Esophagus muscularis mucosa (tissue), 4 donors: ENCODE results near the gene OTOG. TPM values are rescaled to one million over a fixed set of nuclear protein-coding genes. Genes with fewer than 3 reads are reported as not detected.

Experiments
- DNase-seq: peaks from one replicate; pipeline ENCODE4 v3.0.0-alpha.2; 2017; ENCODE audit errors: extremely low spot score
- H3K27ac ChIP-seq, 4 donors: fragments of 200-600 bp; sonication (generic); replicated peaks in 1 of 4; 1 replicate in 3 of 4; 2 replicates in 1 of 4; pipeline ENCODE4 v1.5.1; 2016 to 2019; ENCODE audit warnings: mild to moderate bottlenecking in 1 of 4
- H3K27me3 ChIP-seq, 4 donors: fragments of 200-600 bp; sonication (generic); one replicate each; pipeline versions ENCODE4 v1.5.1 to v1.6.0; 2016 to 2019
- H3K36me3 ChIP-seq, 4 donors: fragments of 200-600 bp; sonication (generic); one replicate each; pipeline ENCODE4 v1.5.1; 2016 to 2019
- H3K4me1 ChIP-seq, 4 donors: fragments of 200-600 bp; sonication (generic); one replicate each; pipeline ENCODE4 v1.5.1; 2016 to 2019
- H3K4me3 ChIP-seq, 4 donors: fragments of 200-600 bp; sonication (generic); 1 replicate in 2 of 4; 2 replicates in 2 of 4; pipeline ENCODE4 v1.5.1; 2016 to 2019; ENCODE audit warnings: mild to moderate bottlenecking in 4 of 4, moderate library complexity in 1 of 4
- H3K9me3 ChIP-seq, 4 donors: fragments of 200-600 bp; sonication (generic); 1 replicate in 3 of 4; 2 replicates in 1 of 4; pipeline ENCODE4 v1.5.1; 2016 to 2019
- EP300 ChIP-seq: sonication (generic); formaldehyde crosslinking; IDR thresholded peaks from one replicate; pipeline ENCODE4 v1.6.1; 2017; ENCODE audit warnings: antibody characterized with exemption
- POLR2A ChIP-seq: fragments of 450-650 bp; IDR thresholded peaks from one replicate; pipeline ENCODE4 v1.6.1; 2017; ENCODE audit warnings: antibody characterized with exemption, moderate library complexity, mild to moderate bottlenecking, low read depth
- POLR2AphosphoS5 ChIP-seq, 2 donors: sonication (generic); formaldehyde crosslinking; IDR thresholded peaks; one replicate each; pipeline ENCODE4 v1.6.1; 2017; ENCODE audit warnings: antibody characterized with exemption in 2 of 2
- WGBS: methylation state at CpG from one replicate; pipeline ENCODE4 v1.1.5; 2018; 5-methylcytosine and 5-hydroxymethylcytosine counted together
- intact Hi-C: fragments of 100-400 bp; cut with DNase I; formaldehyde crosslinking; loops from one replicate; pipeline ENCODE4 v1.15.1; 2023
- total RNA-seq, 4 donors: library from RNA; depleted of rRNA; stranded (reverse); fragments of >200 nt; gene quantifications; one replicate each; pipeline versions ENCODE4 v1.1.0 to v1.2.1, GENCODE V29; 2016
- TF ChIP-seq, protein P1 (sequence below), 3 experiments: fragments of 200-600 bp in 2 of 3; fragments of 450-650 bp in 1 of 3; sonication (generic) in 2 of 3; IDR thresholded peaks; one replicate each; pipeline ENCODE4 v1.5.1; 2017 to 2019; ENCODE audit warnings: antibody characterized with exemption in 3 of 3, mild to moderate bottlenecking in 2 of 3, moderate library complexity in 1 of 3

OTOG gene
- total RNA-seq, 4 donors from 2014 or later: not detected

DNA sequence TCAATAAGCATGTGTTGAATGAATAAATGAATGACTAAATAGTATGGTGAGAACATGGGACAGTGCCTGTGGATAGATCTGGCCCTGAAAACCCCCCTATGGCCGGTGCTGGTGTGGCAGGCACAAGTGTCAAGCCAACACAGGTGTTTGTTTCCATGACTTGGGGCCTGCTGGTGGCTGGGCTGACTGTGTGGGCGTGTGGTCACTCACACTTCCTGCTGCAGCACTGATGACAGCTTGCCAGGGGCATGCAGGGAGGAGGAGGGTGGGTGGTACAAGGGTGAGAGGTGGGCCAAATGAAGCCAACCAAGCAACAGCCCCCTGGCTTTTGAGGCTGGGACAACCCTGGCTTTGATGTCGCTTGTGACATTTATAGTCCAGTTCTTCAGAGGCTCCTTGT lies 40.1 kb upstream of the OTOG start:
- H3K27ac ChIP-seq: no peak overlapping the region
- no peaks in the 10 kb centered on the region for H3K9me3 ChIP-seq
- peaks cover 17 to 20% (median 18%) of the 10 kb centered on the region in 4 donors for H3K4me1 ChIP-seq
- TF ChIP-seq POLR2A (no peak), POLR2AphosphoS5 (IDR thresholded peaks at IDR 0.05) (no peak), EP300 (no peak)
- TF ChIP-seq, protein P1, sequence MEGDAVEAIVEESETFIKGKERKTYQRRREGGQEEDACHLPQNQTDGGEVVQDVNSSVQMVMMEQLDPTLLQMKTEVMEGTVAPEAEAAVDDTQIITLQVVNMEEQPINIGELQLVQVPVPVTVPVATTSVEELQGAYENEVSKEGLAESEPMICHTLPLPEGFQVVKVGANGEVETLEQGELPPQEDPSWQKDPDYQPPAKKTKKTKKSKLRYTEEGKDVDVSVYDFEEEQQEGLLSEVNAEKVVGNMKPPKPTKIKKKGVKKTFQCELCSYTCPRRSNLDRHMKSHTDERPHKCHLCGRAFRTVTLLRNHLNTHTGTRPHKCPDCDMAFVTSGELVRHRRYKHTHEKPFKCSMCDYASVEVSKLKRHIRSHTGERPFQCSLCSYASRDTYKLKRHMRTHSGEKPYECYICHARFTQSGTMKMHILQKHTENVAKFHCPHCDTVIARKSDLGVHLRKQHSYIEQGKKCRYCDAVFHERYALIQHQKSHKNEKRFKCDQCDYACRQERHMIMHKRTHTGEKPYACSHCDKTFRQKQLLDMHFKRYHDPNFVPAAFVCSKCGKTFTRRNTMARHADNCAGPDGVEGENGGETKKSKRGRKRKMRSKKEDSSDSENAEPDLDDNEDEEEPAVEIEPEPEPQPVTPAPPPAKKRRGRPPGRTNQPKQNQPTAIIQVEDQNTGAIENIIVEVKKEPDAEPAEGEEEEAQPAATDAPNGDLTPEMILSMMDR (IDR thresholded peaks at IDR 0.05): no peak
- 89% methylated on average over 3 of the region's 3 CpGs for WGBS
- no peak overlapping the region for H3K4me3 ChIP-seq
- no peak for DNase-seq
- no peaks in the 10 kb centered on the region for H3K36me3 ChIP-seq
- intact Hi-C loops: no loop called here
- H3K27me3 ChIP-seq: no peaks in the 10 kb centered on the region

DNA sequence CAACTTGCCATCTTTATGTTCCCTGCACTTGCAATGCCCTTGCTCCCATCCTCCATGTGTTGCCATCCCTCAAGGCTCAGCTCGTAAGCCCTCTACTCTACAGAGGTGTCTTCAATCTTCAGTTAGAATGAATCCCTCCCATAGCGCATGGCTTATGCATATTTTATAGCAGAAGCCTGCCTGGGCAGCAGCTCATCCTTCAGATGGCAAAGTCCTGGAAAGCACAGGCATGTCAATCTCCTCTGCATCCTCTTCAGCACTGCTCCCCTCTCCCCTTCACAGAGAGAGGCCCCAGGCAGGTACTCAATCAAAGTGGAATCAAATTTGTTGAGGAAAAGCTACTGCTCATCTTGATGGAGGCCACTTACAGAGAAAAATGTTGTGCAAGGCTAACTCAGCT lies 39.3 kb upstream of the OTOG start:
- TF ChIP-seq EP300: no peak
- no peak for TF ChIP-seq POLR2AphosphoS5 (IDR thresholded peaks at IDR 0.05)
- TF ChIP-seq, protein P1 (IDR thresholded peaks at IDR 0.05): no peak
- no peak for TF ChIP-seq POLR2A
- 77% methylated on average over 2 of the region's 2 CpGs for WGBS
- no peak for DNase-seq
- intact Hi-C loops: no loop called here
- Histone ChIP-seq H3K9me3 (no peaks in the 10 kb centered on the region), H3K27ac (peak overlapping the region in 2 of 4 donors; percentile 57 to 66), H3K27me3 (no peaks in the 10 kb centered on the region), H3K4me1 (peaks cover 17 to 20% (median 18%) of the 10 kb centered on the region in 4 donors), H3K36me3 (no peaks in the 10 kb centered on the region), H3K4me3 (no peak overlapping the region)

DNA sequence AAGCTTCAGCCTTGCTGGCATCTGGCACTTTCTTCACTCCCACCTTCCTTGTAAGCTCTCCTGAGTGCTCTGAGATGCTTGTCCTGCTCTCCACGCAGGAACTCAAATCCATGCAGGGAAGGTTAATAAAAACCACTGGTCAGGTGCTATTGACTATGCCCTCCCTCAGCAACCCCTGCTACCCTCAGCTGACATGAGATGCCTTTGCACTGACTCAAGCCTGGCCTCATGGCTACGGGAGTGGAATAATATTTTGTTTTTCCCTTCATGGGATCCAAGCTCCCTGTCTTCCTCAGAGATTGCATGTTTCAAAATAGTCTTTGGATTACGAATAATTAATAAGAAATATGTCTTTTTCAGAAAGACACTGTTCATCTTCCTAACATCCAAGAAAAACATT lies 38.8 kb upstream of the OTOG start:
- no peak for DNase-seq
- no peaks in the 10 kb centered on the region for H3K9me3 ChIP-seq
- no peaks in the 10 kb centered on the region for H3K36me3 ChIP-seq
- H3K27ac ChIP-seq: peak overlapping the region in 2 of 4 donors; percentile 57 to 66
- no peaks in the 10 kb centered on the region for H3K27me3 ChIP-seq
- peaks cover 17 to 20% (median 18%) of the 10 kb centered on the region in 4 donors for H3K4me1 ChIP-seq
- WGBS: 32% methylated on average over 3 of the region's 3 CpGs
- intact Hi-C loops: no loop called here
- TF ChIP-seq, protein P1 (IDR thresholded peaks at IDR 0.05): no peak
- TF ChIP-seq POLR2A (no peak), POLR2AphosphoS5 (IDR thresholded peaks at IDR 0.05) (peak; percentile 36 to 44), EP300 (no peak)
- no peak overlapping the region for H3K4me3 ChIP-seq

DNA sequence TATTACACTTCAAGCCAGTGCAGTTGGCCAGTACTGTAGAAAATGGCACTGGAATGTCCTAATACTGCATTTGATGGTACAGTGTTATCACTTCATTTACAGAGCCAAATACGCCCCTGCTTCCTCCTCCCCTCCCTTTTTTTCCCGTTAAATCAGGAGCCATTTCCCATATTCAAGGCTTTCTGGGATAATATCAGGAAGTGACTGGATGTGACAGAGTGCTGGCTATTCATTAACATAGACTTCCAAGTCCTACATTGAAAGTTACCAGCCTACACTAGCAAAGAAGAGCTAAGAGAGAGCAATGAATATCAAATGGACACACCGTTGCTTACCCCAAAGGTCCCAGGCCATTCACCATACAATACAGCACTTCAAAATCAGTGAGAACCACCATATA lies 38.3 kb upstream of the OTOG start:
- no peaks in the 10 kb centered on the region for H3K27me3 ChIP-seq
- 48% methylated on average over 3 of the region's 3 CpGs for WGBS
- TF ChIP-seq, protein P1 (IDR thresholded peaks at IDR 0.05): no peak
- TF ChIP-seq EP300: no peak
- TF ChIP-seq POLR2A: no peak
- TF ChIP-seq POLR2AphosphoS5 (IDR thresholded peaks at IDR 0.05): no peak
- H3K4me3 ChIP-seq: no peak overlapping the region
- intact Hi-C loops: no loop called here
- H3K27ac ChIP-seq: peak overlapping the region in 1 of 4 donors; percentile 10
- no peaks in the 10 kb centered on the region for H3K9me3 ChIP-seq
- H3K4me1 ChIP-seq: peaks cover 17 to 20% (median 18%) of the 10 kb centered on the region in 4 donors
- DNase-seq: no peak
- no peaks in the 10 kb centered on the region for H3K36me3 ChIP-seq

DNA sequence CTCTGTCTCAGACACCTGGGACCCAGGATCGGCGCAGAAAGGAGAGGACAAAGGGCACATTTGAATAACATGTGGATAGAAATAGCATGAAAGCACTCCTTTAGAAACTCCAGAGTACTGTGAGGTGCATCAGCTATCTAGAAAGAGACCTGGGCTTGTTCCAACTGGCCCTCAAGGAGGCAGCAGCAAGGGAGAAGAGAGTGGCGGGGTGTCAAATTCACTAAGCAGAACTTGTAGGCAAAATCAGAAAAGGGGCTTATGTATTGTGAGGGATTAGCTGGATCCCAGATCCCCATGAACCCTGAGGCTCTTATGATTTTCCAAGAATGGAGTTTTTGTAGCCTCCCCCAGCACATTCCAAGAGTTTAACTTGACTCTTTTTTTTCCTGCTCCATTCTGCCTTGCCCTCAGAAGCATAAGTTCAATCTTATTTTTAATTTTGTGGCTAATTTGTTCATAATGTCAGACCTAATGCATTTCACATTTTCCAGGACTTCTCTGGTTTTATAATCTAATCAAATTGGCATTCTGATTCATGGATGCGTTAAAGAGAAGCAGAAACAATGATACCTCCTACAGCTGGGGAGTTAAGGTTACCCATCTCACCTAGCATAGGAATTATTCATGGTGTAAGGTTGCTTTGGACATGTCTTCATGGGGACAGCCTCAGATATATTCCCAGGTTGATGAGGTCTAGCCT lies 36.4 kb upstream of the OTOG start:
- WGBS: 85% methylated on average over 4 of the region's 4 CpGs

More for the DNA sequence above, 36.4 kb upstream of the OTOG start:
- intact Hi-C loops: no loop called here
- no peak for DNase-seq
- peaks cover 16 to 20% (median 17%) of the 10 kb centered on the region in 4 donors for H3K4me1 ChIP-seq
- H3K36me3 ChIP-seq: no peaks in the 10 kb centered on the region
- no peak overlapping the region for H3K27ac ChIP-seq
- H3K27me3 ChIP-seq: no peaks in the 10 kb centered on the region
- H3K9me3 ChIP-seq: no peaks in the 10 kb centered on the region
- TF ChIP-seq POLR2A: no peak
- TF ChIP-seq, protein P1 (IDR thresholded peaks at IDR 0.05): no peak
- no peak for TF ChIP-seq POLR2AphosphoS5 (IDR thresholded peaks at IDR 0.05)
- TF ChIP-seq EP300: no peak
- H3K4me3 ChIP-seq: no peak overlapping the region
